HG03460 (cell line): Measurements from ENCODE around the gene NFKB1.
"Not testable (repeated sequence)": the region's sequence is repeated elsewhere in the genome, so short reads cannot be mapped to it uniquely, and the experiment has no call there.

ENCODE experiments used
- ATAC-seq: cut with Tn5 transposase; IDR thresholded peaks from one replicate; pipeline ENCODE4 v1.9.1; 2021; ENCODE audit not compliant: unreplicated experiment

NFKB1 gene

DNA sequence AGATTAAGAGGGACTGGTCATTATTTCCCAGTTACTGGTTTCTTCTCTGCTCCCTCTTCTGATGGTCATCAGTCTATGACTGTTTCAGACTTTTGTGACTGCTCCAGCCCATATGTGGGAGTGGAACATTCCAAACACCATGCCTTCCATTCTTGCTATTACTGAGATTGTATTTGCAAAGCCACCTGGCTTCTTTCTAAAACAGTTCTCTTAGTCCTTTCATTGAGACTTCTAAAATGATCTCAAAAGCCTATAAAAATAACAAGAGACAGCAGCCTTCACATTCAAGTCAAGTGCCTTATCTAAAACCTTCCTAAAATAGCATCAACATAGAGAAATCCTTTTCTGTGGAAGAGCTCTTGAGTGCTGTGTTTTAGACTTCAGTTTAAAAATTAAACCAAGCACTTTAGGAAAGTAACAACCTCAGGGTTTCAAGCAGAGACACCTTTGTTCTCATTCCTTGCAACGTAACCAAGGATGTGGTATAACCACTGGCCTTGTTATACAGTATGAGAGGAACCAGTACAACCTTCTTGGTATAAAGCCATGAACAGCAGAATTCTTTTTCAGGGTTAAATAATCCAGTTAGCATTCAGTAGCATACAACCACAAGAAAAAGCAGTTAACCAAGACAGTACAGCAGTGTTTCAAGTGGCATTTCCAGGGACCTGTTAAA, 97.1 kb downstream of the NFKB1 start:
- peak; percentile 89 for ATAC-seq

DNA sequence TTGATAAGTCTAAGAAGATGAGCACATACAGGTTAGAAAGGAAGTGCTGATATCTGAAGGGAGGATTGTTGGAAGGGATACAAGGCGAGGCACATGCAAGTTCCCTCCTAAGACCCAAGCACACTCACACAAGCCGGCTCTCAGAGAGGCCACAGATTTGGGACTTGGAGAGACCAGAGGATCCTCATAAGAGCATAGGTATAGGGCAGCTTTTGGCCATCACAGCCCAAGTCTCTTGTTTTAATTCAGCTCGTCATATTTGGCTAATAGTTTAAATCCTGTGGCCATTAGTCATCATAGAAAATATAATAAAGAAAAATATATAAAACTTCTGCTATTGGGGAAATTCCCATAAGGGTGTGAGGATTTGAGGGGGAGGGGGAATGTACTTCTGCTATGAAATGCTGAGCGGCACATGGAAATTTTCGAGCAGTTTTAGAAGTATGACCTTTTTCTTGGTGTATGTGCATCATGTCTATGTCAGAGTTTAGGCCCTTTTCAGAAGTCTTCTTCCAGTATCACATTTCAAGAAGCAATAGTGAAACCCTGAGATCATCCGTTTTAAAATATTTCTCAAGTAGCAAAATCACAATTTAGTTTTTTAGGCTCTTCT, 97.7 kb downstream of the NFKB1 start:
- peak; percentile 53 for ATAC-seq

DNA sequence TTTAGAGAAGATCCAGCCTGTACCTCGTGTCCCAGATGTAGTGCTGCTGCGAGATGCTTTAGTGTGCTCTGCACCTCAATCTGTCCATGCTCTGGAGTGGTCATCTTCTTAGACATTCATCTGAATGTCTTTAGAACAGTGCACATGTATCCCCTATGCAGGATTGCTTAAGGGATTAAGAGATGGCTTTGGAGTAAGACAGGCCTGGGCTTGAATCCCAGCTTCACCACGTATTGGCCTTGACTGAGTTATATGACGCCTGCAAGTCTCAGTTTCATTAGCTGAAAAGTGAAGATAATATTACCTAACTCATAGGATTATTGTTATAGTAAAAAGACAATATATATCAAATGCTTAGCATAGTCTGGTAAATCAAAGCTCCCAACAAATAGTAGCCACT, 98.3 kb downstream of the NFKB1 start:
- ATAC-seq, result no peak

DNA sequence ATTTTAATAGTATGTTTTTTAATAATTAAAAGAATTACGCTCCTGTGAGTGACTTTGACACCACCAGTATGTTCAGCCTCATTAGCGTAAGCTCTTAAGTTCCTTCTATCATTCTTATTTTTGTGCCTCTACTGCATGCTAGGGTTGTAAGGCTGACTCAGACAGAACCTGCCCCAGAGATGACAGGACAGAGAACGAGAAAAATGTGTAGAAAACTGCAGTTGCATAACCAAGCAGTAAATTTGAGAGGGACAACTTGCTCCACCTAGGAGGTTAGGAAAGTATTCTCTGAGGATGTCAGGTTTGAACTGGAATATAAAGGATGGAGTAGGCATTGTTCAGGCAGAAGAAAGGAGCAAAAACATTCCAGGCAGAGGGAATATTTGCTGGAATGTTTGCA, 98.7 kb downstream of the NFKB1 start:
- no peak for ATAC-seq

DNA sequence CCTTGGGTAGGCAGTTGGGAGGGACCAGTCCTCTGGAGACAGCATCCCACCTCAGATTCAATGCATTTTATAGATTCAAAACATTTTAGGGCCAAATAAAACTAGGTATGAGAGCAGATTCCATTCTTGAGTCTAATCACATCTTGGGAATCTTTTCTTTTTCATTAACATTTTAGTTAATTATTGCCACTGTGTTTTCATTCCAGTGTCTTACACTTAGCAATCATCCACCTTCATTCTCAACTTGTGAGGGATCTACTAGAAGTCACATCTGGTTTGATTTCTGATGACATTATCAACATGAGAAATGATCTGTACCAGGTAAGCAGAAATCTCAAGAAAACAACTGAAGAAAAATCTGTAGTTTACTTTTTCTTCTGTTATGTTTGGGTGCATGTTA, 99.5 kb downstream of the NFKB1 start:
- ATAC-seq, result no peak

DNA sequence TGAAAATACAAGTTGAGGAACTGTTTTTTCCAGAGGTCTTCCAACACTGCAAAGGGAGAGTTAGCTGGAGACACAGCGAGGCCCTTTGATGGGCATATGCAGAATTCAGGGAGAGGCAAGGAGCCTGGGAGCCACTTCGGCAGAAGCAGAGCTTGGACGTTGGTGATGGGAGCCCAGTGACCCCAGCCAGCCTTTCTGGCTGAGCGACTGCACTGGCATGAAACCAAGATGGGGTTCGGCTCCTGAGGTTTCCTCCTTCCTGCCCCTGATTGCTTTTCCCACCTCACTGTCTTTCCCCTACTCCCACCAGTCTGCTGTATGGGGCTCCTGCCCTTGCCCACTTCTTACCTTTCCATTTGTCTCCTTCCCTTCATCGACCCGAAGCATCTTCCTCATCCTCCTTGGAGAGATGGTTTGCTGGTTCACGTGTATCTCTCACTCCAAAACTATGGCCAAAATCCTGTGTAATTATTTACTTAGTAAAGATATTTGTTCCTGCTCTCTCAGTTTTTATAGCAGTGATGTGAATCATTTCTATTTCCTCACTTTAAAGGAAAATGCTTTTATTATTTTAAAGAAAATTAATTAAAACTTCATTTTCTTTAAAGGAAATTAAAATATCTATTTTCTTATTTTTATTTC, 100.5 kb downstream of the NFKB1 start:
- no peak for ATAC-seq

DNA sequence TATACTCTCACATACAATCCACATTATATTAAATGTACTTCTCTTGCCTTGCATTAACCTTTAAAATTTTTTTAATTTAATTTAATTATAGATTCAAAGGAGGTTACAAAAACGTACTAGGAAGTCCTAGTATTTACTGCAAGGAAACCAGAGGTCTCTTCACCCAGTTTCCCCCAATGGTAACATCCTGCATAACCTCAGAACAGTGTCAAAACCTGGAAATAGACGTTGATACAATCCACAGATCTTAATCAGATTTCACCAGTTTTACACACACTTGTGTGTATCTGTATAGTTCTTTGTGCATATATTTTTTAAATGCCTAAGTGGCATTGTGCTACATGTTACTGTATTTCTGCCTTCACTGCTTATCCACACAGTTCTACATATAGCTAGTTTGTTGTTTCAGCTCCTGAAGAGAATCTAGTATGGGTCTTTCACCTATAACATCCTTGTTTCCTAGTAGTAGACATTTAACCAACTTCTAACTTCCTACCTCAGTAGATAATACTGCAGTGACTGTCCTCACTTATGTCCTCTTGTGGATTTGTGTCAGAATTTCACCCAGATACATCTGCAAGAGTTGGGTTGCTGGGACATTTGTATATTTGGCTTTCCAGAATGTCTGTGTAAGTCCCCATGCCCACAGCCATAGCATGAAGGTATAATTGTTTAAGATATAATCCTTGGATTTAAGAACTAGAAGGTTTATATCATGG, 103.2 kb downstream of the NFKB1 start:
- no peak for ATAC-seq

DNA sequence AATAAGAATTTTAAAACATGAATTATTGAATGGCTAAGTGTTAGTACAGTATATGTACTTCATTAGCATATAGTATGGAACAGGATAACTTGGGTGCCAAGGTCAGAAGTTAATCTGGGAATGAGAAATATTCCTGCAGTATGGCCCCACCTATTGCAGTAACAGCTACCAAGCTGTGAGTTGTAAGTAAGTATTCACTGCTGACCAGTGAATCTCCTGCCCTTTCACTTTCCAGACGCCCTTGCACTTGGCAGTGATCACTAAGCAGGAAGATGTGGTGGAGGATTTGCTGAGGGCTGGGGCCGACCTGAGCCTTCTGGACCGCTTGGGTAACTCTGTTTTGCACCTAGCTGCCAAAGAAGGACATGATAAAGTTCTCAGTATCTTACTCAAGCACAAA, 105.1 kb downstream of the NFKB1 start:
- no peak for ATAC-seq

DNA sequence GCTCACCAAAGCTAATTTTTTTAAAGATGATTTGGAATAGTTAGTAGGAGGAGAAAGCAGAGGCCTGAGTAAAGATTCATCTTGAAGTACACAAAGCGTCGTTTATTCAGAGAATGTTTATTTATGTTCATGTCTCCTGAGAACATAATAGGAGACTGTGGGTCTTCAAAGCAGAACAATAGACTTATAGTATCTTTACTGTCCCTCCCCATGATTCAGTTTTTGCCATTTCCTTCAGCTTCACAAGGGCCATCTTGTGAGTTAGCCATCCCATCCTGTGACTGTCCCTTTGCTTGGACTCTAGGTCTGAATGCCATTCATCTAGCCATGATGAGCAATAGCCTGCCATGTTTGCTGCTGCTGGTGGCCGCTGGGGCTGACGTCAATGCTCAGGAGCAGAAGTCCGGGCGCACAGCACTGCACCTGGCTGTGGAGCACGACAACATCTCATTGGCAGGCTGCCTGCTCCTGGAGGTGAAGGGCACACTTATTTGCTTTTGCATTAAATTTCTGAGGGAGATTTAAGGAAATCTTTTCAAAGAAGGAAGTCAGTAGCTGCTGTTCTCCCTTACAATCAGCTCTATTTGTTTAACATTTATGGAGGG, 105.8 kb downstream of the NFKB1 start:
- ATAC-seq, result no peak

DNA sequence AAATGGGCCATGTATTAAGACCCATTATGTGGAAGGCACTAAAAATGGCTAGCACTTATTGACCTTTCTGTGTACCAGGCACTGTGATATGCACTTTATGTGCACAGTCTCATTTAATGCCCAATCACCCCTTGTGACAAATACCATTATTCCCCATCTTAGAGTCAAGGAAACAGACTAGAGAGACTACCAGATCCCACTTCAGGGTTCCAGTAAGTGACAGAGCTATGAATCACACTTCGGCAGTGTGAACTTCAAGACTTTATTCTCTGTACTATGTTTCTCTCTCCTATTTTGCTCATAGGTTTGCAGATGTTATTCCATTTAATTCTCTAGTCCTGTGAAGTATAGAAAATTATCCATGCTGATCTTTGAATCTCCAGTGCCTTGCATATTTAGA, 107.0 kb downstream of the NFKB1 start:
- ATAC-seq, result no peak

DNA sequence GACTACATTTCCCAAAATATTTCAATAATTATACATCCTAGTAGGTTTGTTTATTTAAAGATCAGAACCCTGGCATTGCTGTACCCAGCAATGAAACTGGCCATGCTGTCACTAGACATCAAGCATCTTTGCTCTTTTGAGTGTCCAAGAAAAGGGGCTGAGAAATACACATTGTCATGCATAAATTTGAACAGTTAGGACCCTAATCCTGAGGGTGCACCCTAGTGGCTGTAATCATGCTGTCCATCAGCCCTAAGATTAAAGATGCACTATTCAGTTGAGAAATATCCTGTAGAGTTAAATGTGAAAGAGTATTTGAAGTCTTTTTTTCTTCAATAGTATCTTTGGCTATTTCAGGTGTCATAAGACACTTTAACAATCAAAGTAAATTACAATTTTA, 108.8 kb downstream of the NFKB1 start:
- no peak for ATAC-seq

DNA sequence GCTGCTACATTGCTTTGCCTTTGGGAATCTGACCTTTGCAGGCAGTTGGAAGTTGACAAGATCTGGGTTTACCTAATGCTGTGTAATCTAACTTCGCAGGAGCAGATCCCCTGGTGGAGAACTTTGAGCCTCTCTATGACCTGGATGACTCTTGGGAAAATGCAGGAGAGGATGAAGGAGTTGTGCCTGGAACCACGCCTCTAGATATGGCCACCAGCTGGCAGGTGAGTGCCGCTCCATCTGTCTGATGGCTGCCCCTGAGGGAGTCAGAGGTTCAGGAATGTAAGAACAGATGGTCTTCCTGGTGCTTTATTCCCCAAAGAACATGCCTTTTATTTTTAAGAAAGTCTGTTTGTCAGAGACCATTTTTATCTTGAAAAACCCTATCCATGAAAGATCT, 109.3 kb downstream of the NFKB1 start:
- no peak for ATAC-seq

DNA sequence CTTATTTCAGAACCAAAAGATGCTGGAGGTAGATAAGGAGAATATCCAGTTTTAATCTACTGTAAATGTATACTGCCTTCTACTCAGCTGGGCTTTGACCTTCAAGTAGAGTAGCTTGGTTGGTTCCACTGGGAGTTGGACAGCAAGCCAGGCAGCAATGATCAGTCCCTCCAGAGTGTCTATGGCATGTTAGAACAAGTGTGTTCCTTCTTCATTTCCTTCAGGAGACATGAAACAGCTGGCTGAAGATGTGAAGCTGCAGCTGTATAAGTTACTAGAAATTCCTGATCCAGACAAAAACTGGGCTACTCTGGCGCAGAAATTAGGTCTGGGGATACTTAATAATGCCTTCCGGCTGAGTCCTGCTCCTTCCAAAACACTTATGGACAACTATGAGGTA, 111.1 kb downstream of the NFKB1 start:
- ATAC-seq, result no peak

DNA sequence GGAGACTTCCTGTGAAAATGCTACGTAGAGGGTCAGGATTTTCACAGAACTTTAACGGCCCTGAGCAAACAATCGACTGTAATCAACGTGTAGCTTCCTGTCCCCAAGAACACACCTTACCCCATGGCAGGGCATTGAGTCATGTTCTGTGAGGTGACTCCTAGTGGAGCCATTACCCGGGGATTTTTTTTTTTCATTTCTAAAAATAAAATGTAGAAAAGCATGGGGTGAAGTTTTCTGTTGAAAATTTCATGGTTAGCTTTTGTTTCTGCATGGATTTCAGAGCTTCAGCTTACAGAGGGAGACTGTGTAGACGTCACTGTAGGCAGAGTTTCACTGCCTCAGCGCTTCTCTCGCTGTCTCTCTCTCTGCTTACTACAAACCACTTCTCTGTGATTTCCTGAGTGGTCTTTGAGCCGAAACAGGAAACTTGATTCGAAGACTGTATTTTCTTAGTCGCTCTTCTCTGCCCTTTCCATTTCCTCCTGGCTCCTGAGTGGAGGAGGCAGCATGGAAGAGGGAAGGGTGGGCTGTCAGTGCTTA, 111.7 kb downstream of the NFKB1 start:
- ATAC-seq, result no peak

DNA sequence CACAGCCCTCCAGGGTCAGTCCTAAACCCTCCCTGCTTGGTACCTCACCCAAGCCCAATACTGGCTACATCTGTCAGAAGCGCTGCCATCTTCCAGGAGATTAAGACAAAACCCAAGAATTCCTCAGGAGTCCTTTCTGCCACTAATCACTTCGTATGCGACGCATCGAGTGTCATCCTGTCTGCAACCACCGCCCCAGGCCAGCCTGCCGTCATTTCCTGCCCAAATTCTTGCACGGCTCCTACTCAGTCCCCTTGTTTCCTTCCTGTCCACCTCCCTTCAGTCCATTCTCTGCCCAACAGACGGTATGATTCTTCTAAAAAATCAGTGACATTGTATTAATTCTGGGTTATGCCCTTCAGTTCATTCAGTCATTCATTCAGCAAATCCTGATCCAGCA, 113.6 kb downstream of the NFKB1 start:
- no peak for ATAC-seq

DNA sequence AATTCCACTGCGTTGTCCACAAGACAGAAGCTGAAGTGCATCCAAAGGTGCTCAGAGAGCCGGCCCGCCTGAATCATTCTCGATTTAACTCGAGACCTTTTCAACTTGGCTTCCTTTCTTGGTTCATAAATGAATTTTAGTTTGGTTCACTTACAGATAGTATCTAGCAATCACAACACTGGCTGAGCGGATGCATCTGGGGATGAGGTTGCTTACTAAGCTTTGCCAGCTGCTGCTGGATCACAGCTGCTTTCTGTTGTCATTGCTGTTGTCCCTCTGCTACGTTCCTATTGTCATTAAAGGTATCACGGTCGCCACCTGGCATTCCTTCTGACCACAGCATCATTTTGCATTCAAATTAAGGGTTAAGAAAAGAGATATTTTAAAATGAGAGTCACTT, 115.5 kb downstream of the NFKB1 start:
- no peak for ATAC-seq

DNA sequence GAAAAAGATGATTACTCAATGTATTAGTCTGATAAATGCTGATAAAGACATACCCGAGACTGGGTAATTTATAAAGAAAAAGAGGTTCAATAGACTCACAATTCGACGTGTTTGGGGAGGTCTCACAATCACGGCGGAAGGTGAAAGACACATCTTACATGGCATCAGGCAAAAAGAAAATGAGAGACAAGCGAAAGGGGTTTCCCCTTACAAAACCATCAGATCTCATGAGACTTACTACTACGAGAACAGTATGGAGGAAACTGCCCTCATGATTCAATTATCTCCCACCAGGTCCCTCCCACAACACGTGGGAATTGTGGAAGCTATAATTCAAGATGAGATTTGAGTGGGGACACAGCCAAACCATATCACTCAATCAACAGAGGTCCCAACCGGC, 117.9 kb downstream of the NFKB1 start:
- ATAC-seq, result not testable (repeated sequence)

DNA sequence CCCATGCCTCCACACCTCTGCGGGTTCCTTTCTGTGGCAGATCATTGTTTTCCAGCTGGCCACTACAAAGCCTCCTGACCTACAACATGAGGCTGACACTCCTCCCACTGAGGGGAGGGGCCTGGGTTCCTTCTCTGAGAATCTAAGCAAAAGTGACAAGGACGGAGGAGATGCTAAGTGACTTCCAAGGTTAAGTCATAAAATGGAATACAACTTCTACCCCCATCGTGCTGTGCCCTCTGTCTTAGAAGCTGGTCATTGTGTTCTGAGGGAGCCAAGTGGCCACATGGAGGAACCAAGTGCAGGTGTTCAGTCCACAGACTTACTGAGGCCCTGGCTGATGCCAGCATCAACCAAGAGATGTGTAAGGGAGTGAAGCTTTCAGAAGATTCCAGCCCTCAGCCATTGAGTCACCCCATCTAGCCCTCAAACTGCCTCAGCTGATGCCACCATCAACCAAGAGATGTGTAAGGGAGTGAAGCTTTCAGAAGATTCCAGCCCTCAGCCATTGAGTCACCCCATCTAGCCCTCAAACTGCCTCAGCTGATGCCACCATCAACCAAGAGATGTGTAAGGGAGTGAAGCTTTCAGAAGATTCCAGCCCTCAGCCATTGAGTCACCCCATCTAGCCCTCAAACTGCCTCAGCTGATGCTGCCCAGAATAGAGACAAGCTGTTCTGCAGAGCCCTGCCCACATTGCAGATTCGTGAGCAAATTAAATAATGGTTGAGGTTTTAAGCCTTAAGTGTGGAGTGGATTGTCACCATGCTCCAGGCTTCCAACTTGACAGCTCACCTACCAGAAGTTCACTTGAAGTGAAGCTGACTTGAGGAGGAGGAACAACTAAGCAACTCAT, 118.8 kb downstream of the NFKB1 start:
- not testable (repeated sequence) for ATAC-seq

DNA sequence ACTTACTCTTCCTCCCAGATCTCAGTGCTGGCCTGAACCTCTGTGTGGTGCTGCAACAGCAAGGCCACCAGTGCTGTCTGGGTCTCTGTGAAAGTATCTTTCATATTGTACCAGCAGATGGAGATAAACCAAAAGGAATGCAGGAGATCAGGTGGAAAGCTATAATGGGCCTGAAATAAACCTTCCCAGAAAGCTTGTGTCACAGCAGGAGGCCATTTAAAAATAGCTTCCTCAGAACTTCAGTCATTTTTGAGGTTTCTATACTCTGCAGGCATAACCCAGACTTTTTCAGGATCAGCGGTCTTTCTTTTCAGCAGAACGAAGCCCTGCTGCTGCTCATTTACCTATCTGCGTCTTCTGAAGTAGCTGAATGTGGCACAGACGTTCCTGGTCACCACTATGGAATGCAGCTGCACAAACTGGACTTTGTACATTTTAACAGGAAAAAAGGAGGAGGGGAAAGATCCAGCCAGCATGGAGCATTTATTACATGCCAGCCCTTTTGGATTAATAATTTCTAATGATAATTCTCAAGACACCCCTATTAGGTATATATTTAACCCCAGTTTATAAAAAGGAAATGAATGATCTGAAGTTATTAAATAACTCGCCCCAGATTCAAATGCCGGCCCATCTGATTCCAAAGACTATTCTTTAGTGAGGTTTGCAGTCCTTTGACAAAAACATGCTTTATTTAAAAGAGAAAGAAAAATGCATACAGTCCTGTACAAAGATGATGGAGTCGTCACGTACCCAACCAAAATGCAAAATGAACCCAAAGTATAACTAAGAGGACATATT, 119.7 kb downstream of the NFKB1 start:
- ATAC-seq, result no peak

DNA sequence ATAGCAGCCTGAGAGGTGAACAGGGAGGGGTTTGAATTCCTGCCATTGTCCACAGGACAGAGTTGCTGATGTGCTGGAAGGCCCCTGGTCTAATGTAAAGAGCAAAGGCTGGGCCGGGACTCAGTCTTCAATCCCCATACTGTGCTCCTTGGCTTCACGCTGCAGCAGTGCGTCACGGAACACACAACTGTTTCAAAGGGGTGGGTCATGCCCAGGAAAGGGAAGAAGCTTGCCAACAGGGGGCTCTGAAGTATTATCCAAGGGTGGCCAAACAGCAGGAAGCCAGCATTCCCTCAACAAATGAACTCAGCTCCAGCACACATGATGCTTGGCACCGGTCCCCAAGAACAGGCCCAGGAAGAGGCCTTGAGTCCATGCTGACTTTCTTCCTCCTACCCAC, 122.5 kb downstream of the NFKB1 start:
- ATAC-seq, result no peak
